Stimulated activated CD4-positive, alpha-beta T cell treated with anti-CD3 and anti-CD28 coated beads, Interleukin-2, amount 100 ng/mL, for 4 hours (primary cell): ENCODE data around the gene PPP2R5D.

Source experiments
- DNase-seq: peaks from one replicate; pipeline ENCODE4 v3.0.0-alpha.2; 2020; ENCODE audit warnings: low read depth

The PPP2R5D gene

GRCh38 chr6:42963855-42964605 lies 20.3 kb upstream of the PPP2R5D start:
- DNase-seq = no peak

GRCh38 chr6:42966571-42966970 lies 17.8 kb upstream of the PPP2R5D start:
- DNase-seq = no peak

- DNase-seq = no peak
Measured at GRCh38 chr6:42967228-42967627, 17.1 kb upstream of the PPP2R5D start.

- DNase-seq = no peak
Measured at GRCh38 chr6:42968126-42968701, 16.2 kb upstream of the PPP2R5D start.

GRCh38 chr6:42968783-42969182 lies 15.6 kb upstream of the PPP2R5D start:
- DNase-seq = no peak

GRCh38 chr6:42969431-42969830 lies 14.9 kb upstream of the PPP2R5D start:
- DNase-seq = no peak

GRCh38 chr6:42969934-42970333 lies 14.4 kb upstream of the PPP2R5D start:
- no peak for DNase-seq

- DNase-seq = peak; percentile 24
Measured at GRCh38 chr6:42970871-42971612, 13.3 kb upstream of the PPP2R5D start.

GRCh38 chr6:42971746-42972327 lies 12.5 kb upstream of the PPP2R5D start:
- no peak for DNase-seq

GRCh38 chr6:42973926-42974325 lies 10.4 kb upstream of the PPP2R5D start:
- DNase-seq = no peak

- no peak for DNase-seq
Measured at GRCh38 chr6:42974919-42975505, 9.4 kb upstream of the PPP2R5D start.

- DNase-seq = no peak
Measured at GRCh38 chr6:42978487-42978838, 5.9 kb upstream of the PPP2R5D start.

GRCh38 chr6:42978839-42979522 lies 5.4 kb upstream of the PPP2R5D start, which contains the start of gene PEX6:
Gene PEX6 (minus strand): TSS chr6:42979181. CDS start chr6:42979150, 31 bp downstream.
- peak; percentile 87 for DNase-seq

- no peak for DNase-seq
Measured at GRCh38 chr6:42979523-42980177, 4.7 kb upstream of the PPP2R5D start.

GRCh38 chr6:42981836-42982235 lies 2.5 kb upstream of the PPP2R5D start:
- no peak for DNase-seq

- DNase-seq = no peak
Measured at GRCh38 chr6:42984924-42985475, 630 bp downstream of the PPP2R5D start.

GRCh38 chr6:42987533-42988451 lies 3.4 kb downstream of the PPP2R5D start:
- DNase-seq = no peak

- no peak for DNase-seq
Measured at GRCh38 chr6:42988486-42989020, 4.2 kb downstream of the PPP2R5D start.

GRCh38 chr6:42989923-42990322 lies 5.6 kb downstream of the PPP2R5D start:
- no peak for DNase-seq

- no peak for DNase-seq
Measured at GRCh38 chr6:42993445-42993844, 9.1 kb downstream of the PPP2R5D start.
